H4 (cell line): ENCODE results near the gene IER5. TPM values are rescaled to one million over a fixed set of nuclear protein-coding genes. Genes with fewer than 3 reads are reported as not detected.
"Not testable (repeated sequence)": the region's sequence is repeated elsewhere in the genome, so short reads cannot be mapped to it uniquely, and the experiment has no call there.

ENCODE experiments used
- DNase-seq: peaks from one replicate; pipeline ENCODE4 v3.0.0-alpha.2; 2015; ENCODE audit warnings: low spot score
- total RNA-seq: library from RNA; depleted of rRNA; stranded (reverse); fragments of >200 nt; shearing (Covaris generic); gene quantifications from 2 replicates; pipeline ENCODE4 v1.2.3, GENCODE V29; 2014; rRNA removed

The IER5 gene
- 4.7 and 6.0 TPM in 2 replicates for total RNA-seq

GRCh38 chr1:181088079-181089016 lies at the start of gene IER5:
TSS of gene IER5 (plus strand) at chr1:181088700. CDS start at chr1:181088903, 203 bp downstream.
- DNase-seq: peak; percentile 92

- no peak for DNase-seq
These were observed 48.1 kb upstream of the IER5 start for GRCh38 chr1:181040284-181040865.

- DNase-seq: no peak
These were observed 45.2 kb upstream of the IER5 start for GRCh38 chr1:181043025-181043888.

- DNase-seq: no peak
These were observed 44.0 kb upstream of the IER5 start for GRCh38 chr1:181044449-181044966.

DNA sequence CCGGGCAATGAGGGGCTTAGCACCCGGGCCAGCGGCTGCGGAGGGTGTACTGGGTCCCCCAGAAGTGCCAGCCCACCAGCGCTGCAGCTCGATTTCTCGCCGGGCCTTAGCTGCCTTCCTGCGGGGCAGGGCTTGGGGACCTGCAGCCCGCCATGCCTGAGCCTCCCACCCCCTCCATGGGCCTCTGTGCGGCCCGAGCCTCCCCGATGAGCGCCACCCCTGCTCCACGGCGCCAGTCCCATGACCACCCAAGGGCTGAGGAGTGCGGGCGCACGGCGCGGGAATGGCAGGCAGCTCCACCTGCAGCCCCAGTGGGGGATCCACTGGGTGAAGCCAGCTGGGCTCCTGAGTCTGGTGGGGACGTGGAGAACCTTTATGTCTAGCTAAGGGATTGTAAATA lies 42.6 kb upstream of the IER5 start:
- not testable (repeated sequence) for DNase-seq

DNA sequence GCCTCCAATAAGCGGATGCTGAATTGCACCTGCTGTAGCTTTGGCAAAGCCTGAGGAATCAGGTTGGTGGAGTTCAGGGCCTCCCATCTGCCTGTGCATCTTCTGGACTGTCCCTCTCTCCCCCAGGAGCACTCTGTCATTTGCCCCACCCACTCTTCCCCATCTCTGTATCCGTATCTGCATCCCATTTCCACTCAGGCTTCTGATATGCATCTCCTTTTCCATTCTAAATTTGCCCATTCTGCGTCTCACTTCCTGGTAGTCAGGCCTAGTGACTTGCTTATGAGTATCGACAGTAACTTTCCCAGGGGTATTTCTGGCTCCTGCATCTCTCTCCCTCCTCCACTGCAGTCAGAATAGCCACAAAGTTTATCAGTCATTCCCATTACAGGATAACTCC lies 39.1 kb upstream of the IER5 start:
- DNase-seq: no peak

GRCh38 chr1:181050922-181051321 lies 37.6 kb upstream of the IER5 start:
- DNase-seq: no peak

DNA sequence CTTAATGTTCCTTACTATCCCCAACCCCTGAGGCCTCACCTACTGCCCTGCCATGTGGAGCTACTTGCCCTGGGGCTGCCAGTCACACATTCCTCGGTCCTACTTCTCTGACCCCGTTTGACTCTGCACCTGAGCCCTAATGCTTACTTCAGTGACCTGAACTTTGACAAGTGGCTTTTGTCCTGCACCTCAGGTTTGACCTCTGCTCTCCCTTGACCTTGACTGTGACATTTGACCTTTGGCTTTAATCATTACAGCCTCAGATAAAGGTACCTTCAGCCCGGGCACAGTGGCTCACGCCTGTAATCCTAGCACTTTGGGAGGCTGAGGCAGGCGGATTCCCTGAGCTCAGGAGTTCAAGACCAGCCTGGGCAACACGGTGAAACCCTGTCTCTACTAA lies 31.9 kb upstream of the IER5 start:
- DNase-seq: no peak

GRCh38 chr1:181057079-181057478 lies 31.4 kb upstream of the IER5 start:
- DNase-seq: no peak

DNA sequence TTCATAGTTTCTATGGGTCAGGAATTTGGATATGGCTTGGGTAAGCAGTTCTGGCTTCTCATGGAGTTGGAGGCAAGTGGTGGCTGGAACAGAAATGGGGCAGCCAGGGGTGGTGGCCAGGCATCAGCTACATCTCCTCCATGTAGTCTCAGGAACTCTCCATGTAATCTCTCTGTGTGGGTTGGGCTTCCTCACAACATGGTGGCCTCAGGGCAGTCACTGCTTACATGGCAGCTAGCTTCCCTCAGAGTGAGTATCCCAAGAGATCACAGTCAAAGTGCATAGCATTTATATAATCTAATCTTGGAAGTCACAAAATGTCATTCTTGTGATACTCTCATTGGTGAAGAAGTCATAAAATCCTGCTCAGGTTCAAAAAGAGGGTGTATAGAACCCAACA lies 29.1 kb upstream of the IER5 start:
- DNase-seq: no peak

DNA sequence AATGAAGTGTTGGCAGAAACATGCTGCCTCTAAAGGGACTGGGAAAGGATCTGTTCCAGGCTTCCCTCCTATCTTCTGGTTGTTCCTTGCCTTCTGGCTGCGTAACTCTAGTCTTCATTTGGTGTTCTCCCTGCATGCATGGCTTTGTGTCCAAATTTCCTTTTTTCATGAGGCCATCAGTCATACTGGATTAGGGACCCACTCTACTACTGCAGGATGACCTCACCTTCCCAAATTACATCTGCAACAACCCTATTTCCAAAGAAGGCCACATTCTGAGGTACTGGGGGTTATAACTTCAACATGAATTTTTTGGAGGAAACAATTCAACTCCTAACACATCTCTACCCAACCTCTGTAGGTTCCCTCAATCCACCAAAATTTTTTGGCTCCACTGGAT lies 28.4 kb upstream of the IER5 start:
- no peak for DNase-seq

DNA sequence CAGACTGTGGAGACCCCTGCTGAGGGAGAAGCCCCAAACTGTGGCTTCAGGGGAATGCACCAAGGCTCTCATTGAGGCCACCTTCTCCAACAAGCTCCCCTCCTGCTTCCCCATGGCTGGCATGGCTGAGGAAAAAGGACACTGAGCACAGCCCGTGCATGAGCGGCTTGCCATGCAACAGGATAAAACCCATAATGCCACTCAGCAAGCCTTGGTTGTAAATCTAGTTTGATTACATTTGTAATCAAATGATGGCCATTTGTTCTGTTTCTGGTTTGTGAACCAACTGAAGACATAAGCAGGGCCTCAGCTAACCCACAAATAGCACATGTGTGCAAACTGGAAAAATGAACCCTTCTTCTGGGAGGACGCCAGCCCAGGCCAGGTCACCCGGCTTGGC lies 27.6 kb upstream of the IER5 start:
- not testable (repeated sequence) for DNase-seq

DNA sequence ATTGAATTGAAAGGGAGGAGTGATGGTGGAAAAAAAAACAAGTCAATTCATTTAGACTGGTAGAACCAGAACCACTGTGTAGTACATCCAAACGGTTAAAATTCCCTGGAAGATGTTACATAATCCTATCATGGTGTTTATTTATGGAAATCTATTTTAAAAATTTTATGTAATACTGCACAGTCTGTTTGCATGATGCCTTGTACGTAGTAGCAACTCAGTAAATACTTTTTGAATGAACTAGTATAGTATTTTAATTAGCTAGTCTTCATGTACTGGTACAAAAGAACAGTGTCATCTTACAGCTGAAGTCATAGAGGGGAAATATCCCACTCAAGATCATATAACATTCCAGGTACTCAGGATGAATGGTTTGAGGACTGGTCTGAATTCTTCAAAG lies 27.0 kb upstream of the IER5 start:
- no peak for DNase-seq

- DNase-seq: no peak
These were observed 26.3 kb upstream of the IER5 start for GRCh38 chr1:181061891-181062835.

DNA sequence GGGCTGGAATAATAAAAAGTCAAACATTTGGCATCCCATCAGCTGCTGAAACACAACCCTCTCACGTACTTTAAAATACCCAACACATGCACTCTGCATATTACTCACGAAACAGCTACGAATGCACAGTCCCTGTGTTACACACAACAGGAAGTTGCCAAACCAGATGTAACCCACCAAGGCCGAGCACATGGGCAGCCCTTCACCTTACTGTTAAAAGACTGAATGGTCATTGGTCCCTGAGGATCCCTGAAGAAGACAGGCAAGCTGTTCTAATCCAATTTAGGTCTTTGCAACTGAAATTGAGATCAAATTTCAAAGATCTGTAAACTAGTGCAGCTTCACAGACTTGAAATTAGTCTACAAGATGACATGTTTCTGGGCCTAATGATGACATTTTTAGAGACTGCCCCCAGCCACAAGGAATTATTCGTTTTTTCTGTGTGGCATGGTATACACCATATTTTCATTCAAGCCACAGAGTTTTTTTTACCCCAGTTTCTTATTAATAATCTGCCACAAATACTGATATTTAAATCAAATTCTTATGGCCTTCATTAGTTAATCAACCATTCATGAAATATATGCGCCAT lies 25.6 kb upstream of the IER5 start:
- DNase-seq: no peak

DNA sequence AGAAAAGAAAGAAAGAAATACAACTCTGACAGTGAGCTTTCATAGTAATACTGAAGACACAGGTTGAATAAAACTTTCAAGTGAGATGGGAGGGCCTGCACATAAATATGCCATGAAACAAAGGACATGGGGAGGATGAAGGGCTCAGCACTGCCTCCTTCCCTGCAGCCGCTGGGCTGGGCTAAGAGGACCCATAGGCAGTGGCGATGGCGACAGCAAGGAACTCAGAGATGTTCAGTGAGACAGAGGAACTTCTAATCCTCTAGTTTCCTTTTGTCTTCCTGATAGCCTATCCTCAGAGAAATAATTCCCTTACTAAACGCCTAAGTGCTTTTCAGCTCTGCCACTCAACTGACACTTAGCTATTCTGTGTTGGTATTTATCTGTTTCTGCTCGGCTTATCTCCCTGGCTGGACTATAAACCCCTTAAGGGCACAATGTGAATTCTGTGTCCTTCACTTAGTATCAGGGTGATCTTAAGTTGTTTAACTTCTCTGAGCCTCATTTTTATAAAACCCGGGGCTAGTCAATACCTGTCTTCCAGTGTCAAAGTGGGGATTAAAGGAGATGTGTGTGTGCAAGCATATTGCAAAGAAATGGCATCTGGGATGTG lies 24.4 kb upstream of the IER5 start:
- DNase-seq: no peak

DNA sequence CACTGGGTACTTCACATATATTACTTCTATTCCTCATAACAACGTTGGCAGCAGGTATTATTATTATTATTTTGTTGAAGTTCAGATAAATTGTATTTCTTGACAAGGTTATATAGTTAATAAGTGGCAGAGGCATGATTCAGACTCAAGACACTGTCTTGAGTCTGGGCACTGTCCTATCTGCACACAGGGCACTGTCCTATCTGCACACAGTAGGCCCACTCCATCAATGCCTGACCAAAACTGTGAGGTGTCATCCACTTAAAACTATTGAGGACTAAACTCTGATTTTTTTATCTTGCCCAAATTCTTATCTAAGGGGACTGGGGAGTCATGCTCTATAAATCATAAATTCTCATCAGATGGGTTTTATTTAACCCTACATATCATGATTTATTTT lies 23.8 kb upstream of the IER5 start:
- no peak for DNase-seq

DNA sequence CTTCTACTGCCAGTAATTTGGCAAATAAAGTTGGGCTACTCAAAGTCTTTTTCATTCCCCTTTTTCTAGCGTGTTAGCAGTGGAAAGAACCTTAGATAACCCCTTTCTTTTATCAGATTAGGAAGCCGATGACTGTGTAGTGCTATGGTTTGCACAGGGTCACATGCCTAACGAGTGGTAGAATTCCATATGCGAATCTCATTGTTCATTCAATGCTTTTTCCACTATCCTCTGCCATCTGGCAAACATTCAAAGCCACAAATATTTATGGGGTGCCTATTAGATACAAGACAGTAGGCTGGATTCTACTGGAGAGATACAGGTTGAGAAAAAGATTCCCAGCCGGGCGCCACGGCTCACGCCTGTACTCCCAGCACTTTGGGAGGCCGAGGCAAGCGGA lies 14.9 kb upstream of the IER5 start:
- no peak for DNase-seq

GRCh38 chr1:181075766-181076350 lies 12.6 kb upstream of the IER5 start:
- DNase-seq: no peak

- DNase-seq: no peak
These were observed 11.6 kb upstream of the IER5 start for GRCh38 chr1:181076852-181077251.
